ENCODE data around the gene IL17RB.

The IL17RB gene

DNA sequence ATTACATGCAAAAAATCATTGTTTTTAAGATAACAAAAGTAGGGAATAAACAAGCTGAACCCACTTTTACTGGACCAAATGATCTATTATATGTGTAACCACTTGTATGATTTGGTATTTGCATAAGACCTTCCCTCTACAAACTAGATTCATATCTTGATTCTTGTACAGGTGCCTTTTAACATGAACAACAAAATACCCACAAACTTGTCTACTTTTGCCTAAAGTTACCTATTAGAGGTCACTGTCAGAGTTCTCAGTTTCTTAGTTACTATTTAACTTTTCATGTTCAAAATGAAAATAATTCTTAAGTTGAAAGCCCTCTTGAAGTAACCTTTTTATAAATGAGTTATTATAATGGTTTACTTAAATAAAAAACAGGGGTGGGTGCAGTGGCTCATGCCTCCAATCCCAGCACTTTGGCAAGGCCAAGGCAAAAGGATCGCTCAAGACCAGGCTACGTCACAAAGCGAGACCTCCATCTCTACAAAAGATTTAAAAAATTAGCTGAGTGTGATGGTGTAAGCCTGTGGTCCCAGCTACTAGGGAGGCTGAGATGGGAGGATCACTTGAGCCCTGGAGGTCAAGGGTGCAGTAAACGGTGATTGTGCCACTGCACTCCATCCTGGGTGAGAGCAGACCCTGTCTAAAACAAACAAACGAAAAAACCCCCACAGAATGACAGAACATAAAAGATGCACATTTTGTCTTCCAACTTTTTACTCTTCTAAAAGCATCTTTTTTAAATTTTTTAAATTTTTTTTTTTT lies 19.5 kb downstream of the IL17RB start:
- DNase-seq: no peak

GRCh38 chr3:53880396-53881345 lies 34.3 kb downstream of the IL17RB start:
- no peak for DNase-seq

- peak; percentile 83 for DNase-seq
Measured at GRCh38 chr3:53881691-53882593, 35.6 kb downstream of the IL17RB start, which contains the start of gene ACTR8. ACTR8 (minus strand) TSS chr3:53882152; CDS start chr3:53882101, 51 bp downstream.

DNA sequence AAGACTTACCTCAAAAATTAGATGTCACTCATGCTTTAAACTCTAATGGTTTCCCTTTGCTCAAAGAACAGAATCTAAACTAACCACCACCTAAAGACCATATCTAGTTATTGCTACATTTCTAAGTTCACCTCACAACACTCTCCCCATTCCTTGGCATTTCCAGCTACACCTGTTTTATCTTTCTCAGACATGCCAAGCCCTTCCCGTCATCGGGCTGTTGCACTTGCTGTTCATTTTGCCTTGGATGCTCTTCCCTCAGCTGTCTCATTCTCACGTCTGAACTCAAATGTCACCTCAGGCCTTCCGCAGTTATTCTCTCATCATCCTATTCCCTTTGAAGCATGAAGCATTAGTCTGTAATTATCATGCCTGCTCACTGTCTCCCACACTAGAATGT lies 36.6 kb downstream of the IL17RB start:
- no peak for DNase-seq

GRCh38 chr3:53884623-53885022 lies 38.3 kb downstream of the IL17RB start:
- no peak for DNase-seq

- no peak for DNase-seq
Measured at GRCh38 chr3:53885239-53885638, 38.9 kb downstream of the IL17RB start.

GRCh38 chr3:53887446-53887845 lies 41.1 kb downstream of the IL17RB start:
- no peak for DNase-seq

- DNase-seq: no peak
Measured at GRCh38 chr3:53888232-53888631, 41.9 kb downstream of the IL17RB start.

DNA sequence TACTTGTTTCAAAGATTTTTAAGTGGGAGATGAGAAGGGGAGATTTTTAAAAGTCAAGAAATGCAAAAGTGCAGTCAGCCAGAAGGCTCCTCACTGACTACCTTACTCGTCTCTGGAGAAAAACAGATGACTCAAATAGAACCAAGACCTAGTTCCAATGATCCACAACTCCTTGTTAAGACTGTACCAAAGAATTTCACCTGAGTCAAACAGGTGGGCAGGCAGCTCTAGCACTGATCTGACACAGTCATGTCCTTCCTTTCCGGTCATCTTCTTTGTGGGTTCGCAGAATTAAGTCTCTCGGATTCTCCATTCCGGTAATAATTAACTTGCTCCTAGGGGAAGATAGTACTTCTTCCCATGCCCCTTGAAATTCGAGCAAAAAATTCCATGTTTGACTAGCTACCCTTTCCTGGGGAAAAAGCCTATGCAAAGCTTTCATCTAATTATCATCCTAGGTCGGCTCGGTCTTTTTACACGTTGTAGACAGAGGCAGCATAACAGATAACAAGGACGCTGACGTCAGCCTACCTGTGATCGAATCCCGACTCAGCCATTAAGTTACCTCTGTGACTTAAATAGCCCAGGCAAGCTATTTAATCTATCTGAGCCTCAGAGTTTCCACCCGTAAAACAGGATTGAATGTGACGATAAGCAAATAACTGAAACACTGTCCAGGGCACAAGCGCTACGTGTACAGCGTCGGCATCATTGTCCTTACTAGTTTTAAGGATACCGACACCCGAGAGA lies 44.5 kb downstream of the IL17RB start:
- peak; percentile 52 for DNase-seq

DNA sequence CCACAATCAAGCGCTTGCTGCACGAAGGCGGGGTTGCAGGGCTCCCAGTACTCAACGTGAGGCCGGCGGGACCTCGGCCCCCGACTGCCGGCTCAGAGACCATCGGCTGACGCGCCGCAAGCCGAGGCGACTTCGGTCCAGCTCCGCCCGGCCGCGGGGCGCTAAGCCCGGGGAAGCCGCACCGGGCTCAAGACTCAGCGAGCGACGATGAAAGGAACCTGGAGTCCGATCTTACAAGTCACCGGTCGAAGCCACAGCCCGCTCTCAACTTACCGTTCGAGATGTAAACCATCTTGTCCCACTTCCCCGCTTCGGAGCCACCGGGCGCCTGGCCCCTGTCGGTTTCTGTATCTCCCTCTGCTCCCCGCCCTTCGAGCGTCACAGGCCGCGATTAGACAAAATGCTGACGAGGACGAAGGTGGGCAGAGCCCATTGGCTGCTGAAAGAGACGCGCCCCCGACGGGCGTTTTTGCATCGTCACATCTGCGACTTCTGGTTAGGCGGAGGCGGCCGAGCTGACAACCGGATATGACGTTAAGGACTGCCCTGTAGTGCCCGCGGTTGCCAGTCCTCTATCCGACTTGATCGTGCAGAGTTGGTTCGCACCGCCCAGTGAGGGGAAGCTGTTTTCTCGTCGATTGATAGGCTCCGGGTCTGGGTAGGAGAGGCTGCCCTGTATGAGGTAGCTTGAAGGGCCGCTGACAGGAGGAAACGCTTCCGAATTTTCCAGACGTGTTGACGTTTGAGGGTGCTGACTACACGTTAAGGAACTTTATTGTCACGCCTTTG lies 45.3 kb downstream of the IL17RB start, which contains the start of gene SELENOK:
SELENOK (minus strand) TSS at position 363 of the 789 bp plus-strand sequence.
- peak; percentile 93 for DNase-seq

- DNase-seq: no peak
Measured at GRCh38 chr3:53892286-53892637, 45.9 kb downstream of the IL17RB start.

- no peak for DNase-seq
Measured at GRCh38 chr3:53899750-53900149, 53.4 kb downstream of the IL17RB start.

GRCh38 chr3:53900666-53901331 lies 54.4 kb downstream of the IL17RB start:
- DNase-seq: no peak

GRCh38 chr3:53902067-53902466 lies 55.7 kb downstream of the IL17RB start:
- DNase-seq: no peak

GRCh38 chr3:53902711-53903110 lies 56.3 kb downstream of the IL17RB start:
- DNase-seq: no peak

GRCh38 chr3:53913401-53913800 lies 67.0 kb downstream of the IL17RB start:
- no peak for DNase-seq
